HG02571 (cell line): ENCODE results near the gene CCDC120.
A peak's percentile ranks its signal among the peaks of the same experiment; 100 is the strongest.

Experiments used
- ATAC-seq: cut with Tn5 transposase; IDR thresholded peaks from one replicate; pipeline ENCODE4 v1.9.1; 2021; ENCODE audit warnings: mild to moderate bottlenecking, moderate library complexity; ENCODE audit not compliant: unreplicated experiment

Gene CCDC120

DNA sequence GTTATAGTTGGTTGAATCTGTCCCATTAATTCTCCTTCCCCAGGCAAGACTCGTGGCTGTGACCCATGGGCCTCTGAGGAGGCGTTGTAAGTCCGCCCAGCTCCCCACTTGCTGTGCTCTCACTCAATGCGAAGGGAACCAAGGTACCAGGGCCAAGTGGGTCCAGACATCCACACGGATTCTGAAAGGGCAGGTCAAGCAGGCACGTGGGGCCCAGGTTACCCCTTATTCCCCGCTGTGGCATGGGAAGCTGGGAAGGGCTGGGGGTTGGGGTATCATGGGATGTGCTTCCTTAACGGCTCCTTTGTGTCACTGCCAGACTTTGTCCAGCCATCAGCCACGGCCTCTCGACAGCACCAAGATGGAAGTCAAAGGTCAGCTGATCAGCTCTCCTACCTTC lies 3.1 kb downstream of the CCDC120 start:
- no peak for ATAC-seq

DNA sequence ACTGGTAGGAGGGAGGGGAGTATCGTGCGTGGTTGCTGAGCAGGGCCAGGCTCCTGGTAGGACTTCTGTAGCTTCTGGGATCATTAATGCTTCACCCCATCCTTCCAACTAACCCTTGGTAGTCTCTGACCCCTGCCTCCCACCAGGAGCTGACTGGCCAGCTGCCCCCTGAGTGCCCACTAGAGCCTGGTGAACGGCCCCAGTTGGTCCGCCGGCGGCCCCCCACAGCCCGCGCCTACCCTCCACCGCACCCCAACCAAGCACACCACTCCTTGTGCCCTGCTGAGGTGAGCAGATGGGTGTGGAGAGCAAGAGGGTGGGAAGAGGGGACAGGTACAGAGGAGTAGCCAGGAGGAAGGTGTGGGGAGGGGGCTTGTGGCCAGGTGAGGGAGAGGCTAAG lies 4.9 kb downstream of the CCDC120 start:
- no peak for ATAC-seq

DNA sequence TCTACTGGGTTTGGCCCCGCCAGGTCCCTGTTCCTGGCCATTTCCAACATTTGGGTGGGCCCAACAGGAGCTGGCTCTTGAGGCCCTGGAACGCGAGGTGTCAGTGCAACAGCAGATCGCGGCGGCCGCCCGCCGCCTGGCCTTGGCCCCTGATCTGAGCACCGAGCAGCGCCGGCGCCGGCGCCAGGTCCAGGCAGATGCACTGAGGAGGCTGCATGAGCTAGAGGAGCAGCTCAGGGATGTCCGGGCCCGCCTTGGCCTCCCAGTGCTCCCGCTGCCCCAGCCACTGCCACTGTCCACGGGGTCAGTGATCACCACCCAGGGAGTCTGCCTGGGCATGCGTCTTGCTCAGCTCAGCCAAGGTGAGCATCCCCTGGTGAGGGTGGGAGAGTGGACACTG lies 5.5 kb downstream of the CCDC120 start:
- ATAC-seq = no peak

DNA sequence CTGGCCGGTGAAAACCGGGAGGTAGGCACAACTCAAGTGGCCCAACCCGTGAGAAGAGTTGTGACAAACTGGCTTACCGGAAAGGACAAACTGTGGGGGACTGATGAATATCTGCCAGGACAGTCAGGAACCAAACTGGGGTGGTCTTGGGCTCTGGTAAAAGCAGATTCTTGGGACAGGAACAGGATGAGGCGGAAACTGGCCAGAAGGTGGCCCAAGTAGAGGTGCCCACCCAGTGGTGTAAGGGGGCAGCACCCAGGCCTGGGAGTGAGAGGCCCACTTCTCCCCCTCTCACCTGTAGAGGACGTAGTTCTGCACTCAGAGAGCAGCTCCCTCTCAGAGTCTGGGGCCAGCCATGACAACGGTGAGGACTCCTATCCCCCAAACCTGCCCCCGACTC lies 5.9 kb downstream of the CCDC120 start:
- ATAC-seq = no peak

DNA sequence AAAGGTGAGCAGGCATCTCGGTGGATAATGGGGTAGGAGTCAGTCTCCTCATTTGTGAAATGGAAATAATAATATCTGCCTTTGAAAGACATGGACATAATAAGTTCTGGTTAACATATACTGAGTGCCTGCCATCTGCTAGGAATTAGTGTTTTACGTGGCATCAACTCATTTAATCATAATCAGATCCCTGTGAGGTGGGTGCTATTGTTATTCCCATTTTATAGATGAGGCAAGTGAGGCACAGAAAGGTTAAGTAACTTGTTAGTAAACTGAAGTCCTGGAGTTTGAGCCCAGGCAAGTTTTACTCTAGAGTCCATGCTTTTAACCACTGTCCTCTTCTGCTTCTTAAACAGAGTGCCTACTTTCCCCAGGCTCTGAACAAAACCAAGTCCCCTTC lies 7.5 kb downstream of the CCDC120 start:
- ATAC-seq = no peak

DNA sequence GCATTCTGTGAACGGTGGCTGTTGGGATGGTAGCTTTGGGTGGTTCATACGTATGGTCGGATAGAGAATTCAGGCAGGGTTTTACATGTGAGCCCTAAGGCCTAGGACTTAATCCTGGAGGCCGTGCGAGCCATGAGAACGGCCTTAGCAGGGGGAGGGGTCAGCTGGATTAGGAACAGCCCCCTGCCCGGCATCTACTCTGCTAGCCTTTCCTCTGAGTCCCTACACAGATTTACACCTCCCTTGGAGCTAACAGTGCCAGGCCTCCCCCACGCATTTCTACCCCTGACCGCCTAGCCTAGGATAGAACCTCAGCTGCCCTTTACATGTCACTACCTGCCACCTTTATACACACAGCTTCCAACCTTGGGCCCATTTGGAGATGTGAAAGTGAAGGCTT lies 7.9 kb downstream of the CCDC120 start:
- no peak for ATAC-seq

DNA sequence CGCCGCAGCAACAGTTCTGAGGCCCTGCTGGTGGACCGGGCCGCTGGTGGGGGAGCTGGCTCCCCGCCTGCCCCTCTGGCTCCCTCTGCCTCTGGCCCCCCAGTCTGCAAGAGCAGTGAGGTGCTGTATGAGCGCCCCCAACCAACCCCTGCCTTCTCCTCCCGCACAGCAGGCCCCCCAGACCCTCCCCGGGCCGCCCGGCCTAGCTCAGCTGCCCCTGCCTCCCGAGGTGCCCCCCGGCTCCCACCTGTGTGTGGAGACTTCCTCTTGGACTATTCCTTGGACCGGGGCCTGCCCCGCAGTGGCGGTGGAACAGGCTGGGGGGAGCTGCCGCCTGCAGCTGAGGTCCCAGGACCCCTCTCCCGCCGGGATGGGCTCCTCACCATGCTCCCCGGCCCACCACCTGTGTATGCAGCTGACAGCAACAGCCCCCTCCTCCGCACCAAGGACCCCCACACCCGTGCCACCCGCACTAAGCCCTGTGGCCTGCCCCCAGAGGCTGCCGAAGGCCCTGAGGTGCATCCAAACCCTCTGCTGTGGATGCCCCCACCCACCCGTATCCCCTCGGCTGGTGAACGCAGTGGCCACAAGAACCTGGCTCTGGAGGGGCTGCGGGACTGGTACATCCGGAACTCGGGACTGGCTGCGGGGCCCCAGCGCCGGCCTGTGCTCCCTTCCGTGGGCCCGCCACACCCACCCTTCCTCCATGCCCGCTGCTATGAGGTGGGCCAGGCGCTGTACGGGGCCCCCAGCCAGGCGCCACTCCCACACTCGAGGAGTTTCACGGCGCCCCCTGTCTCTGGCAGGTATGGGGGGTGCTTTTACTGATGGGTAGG lies 8.7 kb downstream of the CCDC120 start:
- no peak for ATAC-seq

DNA sequence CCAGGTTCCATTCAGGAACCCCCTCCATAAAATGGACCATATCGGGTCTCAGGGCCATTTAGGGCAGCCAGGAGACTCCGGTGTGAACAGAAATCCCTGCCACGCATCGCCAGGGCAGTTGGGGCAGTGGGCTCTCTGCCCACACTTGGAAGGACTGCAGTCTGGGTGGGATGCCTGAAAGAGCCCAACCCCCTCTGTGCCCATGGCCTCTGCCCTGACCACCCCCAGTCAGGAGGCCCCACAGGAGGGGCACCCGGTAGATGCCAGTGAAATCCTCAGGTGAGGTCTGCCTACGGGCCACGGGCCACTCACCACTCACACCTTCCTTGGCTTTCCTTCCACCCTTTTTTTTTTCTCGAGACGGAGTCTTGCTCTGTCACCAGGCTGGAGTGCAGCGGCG lies 10.2 kb downstream of the CCDC120 start:
- ATAC-seq = no peak

DNA sequence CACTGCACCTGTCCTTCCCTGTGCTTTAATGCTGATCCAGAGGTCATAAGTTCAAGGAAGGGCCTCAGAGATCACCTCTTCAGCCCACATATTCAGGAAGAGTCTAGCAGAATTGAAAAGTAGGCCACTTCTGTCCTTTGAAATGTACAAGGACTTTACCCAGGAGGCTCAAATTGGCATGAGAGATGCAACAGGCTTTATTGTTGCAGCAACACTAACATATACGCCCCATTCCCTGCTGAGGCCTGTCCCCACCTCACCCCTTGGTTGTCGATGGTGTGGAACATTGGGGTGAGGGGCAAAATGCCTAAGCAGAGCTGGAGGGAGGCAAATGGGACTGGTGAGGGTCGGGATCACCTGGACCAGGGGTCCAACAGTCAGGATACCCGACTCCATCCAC lies 12.2 kb downstream of the CCDC120 start:
- ATAC-seq = no peak

DNA sequence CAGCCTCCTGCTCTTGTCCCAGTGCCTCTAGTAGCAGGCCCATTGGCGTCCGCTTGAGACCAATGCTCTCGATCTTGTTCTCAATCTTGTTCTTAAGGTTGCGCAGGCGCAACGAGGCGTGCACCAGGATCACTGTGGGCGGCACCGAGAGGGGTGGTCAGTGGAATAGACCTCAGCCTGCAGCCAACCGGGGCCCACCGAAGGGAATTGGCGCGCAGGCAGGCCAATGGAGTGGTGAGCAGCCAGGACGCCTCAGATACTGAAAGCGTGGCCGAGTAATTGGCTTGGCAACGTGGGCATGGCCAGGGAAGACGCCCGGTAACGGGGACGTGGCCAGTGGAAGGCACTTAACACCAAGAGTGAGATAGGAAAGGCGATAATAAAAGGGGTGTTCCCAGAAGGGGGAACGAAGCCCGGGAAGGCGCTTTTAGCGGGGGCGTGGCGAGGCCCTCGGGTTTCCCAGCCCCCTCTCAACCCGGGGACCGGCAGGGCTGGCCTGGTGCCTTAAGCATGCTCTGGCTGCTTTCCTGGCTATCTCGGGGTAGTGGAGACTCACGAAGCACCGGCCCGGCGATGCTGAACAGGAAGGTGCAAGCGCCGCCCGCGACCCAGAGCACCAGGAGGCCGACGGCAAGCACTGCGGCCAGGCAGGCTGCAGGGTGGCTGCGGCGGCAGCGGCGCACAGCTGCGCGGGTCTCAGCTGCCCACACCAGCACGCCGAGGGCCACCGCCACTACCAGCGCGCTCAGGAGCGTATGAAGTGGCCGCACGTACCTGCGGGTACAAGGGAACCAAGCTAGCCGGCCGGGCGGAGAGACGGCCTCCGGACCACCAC lies 13.3 kb downstream of the CCDC120 start:
- no peak for ATAC-seq

DNA sequence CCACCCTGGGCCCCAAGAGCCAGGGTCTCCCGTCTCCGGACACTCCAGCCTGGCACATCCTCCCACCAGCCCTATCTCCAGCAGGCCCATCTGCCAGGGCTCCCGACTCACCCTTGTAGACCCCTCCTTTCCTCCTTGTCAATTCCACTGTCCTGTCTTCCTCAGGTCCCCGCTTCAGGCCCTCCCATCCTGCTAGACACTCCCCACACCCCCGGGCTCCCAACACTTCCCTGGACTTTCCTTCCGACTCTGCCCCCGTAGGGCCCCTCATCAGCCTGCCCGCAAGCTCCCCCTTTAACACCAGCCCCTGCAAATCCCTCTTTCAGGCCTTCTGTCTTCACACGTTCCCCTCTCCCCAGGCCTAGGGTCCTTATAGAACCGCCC lies 13.9 kb downstream of the CCDC120 start:
- ATAC-seq = no peak

DNA sequence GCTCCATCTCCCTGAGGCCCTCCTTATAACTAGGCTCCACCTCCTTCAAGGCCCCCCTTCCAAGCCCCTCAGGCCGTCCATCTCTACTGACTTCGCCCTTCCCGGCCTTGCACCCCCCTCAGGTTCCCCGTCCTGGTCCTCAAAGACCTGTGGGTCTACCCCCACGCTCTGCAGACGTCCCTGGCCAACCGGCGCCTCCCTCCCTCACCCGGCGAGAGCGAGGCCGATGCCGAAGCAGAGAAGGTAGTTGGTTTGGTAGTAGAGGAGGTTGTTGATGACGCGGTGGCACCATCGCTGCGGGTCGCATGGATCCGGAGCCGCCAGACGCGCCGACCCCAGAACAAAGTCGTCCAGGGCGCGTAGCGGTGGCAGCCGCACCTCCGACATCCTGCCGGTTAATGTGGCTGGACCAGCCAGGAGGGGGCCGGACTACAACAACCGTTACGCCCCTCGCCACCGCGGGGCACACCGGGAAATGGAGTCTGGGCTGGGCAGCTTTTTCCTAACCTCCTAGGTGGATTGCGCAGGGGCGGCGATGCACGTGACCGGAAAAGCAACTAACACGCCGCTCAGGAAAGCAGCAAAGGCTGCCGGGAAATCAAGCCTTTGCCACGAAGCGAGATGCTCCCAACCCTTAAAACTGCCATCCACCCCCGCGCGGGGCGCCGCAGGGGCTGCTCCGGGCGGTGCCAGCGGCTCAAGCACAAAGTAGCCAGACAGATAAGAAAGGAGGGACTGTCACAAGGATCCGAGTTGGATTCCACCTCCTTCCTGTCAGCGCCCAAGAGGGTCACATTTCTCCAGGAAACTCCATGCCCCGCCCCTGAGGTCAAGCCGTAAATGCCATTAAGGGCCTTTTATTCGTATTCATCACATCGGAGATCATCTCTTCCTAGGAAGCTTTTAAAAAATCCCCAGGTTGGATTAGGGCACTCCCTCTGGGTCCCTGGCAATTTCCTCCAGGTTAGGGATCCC lies 15.1 kb downstream of the CCDC120 start, which contains the start of gene PRAF2:
PRAF2 (minus strand) TSS at position 402 of the 975 bp plus-strand sequence; CDS start at position 387, 15 bp downstream.
- peak; percentile 84 for ATAC-seq

DNA sequence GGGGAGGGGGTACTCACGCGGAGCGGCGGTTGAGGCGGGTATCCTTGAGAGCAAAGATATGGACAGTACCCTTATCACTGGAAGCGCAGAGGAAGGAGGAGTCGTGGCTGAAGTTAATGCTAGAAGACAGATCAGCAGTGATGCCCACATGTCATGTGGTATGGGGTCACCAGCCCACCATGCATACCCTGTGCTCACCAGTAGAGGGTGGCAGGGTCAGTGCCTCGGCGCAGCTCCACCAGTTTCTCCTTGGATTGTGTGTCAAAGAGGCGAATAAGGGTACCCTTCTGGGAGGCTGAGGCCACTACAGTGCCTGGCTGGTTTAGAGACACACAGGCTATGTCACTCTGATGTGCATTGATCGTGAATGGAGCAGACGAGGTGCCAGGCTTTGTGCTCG lies 16.5 kb downstream of the CCDC120 start:
- ATAC-seq = no peak

DNA sequence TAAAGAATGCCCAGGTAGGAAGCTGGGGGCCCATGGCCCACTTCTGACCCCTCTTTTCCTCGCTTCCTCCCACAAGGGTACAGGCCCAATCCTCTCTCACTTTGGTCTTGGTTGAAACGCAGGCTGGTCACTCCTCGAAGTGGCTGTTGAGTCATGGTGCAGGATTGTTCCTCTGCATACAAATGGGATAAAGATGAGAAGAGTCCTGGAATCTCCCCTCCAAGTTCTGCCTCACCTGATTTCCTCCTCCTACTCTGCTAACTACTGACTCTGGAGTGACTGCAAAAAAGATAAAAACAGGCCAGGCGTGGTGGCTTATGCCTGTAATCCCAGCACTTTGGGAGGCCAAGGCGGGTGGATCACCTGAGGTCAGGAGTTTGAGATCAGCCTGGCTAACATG lies 19.1 kb downstream of the CCDC120 start:
- no peak for ATAC-seq

DNA sequence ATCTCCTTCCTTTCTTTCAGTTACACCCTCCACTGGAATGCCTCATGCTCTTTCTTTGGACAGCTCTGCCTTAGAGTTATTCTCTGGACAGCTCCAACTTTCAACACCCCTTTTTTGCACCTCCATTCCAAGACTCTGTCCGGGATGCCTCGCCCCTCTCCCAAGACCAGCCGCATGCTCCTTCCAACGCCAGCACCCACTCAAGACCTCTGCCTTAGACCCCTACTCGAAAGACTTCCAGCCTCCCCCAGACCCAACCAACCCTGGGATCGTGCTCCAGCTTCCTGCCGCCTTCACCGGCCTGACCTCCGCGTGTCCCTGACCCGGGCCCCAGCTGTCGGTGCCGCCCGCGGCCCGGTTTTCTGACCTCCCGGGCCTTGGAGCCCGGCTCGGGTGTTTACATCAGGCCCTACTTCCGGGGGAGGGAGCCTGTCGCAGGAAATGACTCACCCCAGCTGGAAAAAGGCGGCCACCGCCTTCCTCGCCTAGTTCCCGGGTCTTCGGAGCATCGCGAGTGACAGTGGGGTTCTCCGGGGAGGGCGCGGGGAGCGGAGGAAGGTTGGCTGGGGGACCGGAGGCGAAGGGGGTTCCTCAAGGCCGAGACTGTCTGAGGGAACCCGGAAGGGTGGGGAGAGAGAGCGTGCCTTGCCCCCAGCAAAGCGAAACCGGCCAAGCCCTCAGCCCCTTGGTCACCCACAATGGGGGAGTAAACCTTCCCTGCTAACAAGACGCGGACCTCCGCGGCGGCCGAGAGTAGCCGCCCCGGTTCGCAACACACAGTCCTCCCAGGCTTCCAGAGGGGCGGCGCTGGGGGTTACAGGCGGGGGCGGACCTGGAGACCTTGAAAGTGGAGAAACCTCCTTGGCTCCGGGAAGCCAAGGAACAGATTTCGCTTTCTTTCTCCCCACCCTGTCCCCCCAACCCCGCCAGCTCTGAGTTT lies 21.0 kb downstream of the CCDC120 start, which contains the start of gene WDR45:
WDR45 (minus strand) TSS at position 399 of the 940 bp plus-strand sequence. CDS start 1,792 bp downstream, outside the sequence.
- peak; percentile 61 for ATAC-seq

DNA sequence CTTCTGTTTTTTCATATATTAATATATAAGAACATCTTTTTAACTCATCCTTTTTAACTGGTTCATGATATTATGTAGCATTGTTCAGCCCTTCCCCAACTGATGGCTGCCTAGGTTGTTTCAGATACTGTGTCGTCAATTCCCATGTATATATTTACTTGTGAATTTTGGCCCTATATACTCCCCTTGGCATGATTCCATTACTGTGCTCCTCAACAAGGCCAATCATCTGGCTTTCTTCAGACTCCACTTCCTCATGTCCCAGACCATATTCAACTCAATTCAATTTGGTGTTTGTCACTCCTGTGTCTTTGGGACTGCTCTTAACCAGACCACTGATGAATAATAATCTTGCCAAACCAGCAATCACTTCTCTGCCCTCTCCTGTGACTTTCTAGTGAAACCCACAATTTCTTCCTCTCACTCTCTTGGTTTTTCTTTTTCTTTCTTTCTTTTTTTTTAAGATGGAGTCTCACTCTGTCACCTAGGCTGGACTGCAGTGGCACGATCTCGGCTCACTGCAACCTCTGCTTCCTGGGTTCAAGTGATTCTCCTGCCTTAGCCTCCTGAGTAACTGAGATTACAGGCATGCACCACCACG lies 23.6 kb downstream of the CCDC120 start:
- no peak for ATAC-seq

DNA sequence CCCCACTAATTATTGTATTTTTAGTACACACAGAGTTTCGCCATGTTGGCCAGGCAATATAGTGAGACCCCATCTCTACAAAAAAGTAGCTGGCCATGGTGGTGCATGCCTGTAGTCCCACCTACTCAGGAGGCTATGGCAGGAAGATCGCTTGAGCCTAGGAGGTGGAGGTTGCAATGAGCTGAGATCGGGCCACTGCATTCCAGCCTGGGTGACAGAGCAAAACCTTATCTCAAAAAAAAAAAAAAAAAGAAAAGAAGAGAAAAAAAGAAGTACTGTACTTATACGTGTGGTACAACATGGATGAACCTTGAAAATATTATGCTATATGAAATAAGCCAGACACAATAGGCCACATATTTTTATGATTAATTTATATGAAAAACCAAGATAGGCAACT lies 30.8 kb downstream of the CCDC120 start:
- ATAC-seq = no peak

DNA sequence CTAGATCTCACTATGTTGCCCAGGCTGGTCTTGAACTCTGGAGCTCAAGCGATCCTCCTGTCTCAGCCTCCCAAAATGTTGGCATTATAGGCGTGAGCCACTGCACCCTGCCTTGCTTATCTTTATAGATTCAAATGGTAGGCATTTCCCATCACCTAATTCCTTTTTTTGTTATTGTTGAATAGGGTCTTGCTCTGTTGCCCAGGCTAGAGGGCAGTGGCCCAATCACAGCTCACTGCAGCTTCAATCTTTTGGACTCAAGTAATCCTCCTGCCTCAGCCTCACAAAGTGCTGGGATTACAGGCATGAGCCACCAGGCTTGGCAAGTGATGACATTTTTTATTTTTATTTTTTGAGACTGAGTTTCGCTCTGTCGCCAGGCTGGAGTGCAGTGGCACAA lies 37.6 kb downstream of the CCDC120 start:
- ATAC-seq = no peak
